HG03469 (cell line): ENCODE measurements around the gene CERS2.
"Not testable (repeated sequence)": the region's sequence is repeated elsewhere in the genome, so short reads cannot be mapped to it uniquely, and the experiment has no call there.

Source experiments
- ATAC-seq: cut with Tn5 transposase; IDR thresholded peaks from one replicate; pipeline ENCODE4 v1.9.1; 2021; ENCODE audit warnings: mild to moderate bottlenecking, moderate library complexity, moderate number of reproducible peaks; ENCODE audit not compliant: unreplicated experiment

CERS2 gene

GRCh38 chr1:150970808-150971582 lies 3.6 kb downstream of the CERS2 start:
- ATAC-seq: no peak

DNA sequence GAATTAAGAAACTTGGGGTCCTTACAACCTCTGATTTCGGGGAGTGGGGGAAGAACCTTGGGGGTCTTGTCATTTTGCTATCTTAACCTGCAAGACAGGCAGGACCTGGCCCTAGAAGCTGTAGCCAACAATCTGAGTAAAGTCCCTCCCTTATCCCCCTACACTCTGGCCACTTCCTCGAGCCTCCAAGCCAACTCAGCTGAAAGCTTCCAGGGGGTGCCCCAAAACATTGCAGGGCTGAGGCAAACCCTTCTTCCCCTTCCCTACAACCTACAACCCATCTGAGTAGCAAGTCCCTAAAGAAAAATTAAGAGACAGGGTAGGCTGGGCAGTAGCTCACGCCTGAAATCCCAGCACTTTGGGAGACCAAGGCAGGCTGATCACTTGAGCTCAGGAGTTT lies 5.0 kb downstream of the CERS2 start:
- no peak for ATAC-seq

DNA sequence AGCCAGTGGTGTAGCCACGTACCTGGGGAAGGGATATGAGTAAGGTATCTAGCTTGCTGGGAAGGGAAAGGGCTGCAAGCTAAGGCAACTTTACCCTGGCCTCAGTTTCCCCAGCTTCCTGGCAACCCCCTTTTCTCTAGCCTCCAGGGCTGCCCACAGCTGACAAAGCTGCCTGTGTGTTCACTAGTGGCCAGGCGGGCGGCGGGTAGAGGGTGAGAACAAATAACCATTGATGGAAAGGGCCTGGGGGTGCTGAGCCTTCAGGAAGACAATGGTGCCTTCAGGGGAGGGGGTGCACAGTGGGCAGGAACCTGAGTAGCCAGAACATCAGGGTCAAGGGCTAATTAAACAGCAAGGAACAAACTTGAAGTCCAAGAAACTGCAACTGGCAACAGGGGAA lies 6.1 kb downstream of the CERS2 start:
- no peak for ATAC-seq

GRCh38 chr1:150967936-150968335 lies 6.7 kb downstream of the CERS2 start:
- no peak for ATAC-seq

DNA sequence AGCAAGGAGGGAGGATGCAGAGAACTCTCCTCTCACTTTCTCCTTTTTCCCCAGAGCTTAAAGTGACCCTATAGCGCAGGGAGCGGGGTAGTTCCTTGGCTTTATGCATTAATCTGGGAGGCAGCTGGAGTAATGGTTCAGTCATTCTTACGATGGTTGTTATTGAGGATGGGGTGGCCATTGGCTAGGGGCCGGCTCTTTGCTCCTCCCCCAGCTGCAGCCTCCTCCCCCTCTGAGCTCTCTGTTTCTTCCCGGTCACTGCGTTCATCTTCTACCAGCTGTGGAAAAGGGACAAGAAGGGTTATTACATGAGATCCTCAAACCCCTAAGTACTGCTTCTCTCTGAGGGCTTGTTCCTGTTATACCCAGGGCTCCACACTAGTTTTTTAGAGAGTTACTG lies 8.6 kb downstream of the CERS2 start:
- ATAC-seq: no peak

- ATAC-seq: no peak
Observed at GRCh38 chr1:150965605-150966004, 9.0 kb downstream of the CERS2 start.

DNA sequence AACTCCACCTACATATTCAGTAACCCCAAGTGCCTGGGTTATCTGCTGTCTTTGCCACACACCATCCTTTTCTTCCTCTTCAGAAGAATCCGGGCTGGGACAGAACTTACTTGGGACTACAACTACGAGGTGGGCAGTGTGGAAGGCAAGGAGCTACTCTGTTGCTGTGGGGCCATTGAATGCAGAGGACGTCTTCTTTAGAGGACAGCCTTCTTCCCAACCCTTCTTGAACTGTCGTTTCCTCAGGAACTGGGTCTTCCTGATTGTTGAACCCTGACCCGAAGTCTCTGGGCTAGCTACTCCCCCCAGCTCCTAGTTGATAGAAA lies 10.5 kb downstream of the CERS2 start:
- no peak for ATAC-seq

DNA sequence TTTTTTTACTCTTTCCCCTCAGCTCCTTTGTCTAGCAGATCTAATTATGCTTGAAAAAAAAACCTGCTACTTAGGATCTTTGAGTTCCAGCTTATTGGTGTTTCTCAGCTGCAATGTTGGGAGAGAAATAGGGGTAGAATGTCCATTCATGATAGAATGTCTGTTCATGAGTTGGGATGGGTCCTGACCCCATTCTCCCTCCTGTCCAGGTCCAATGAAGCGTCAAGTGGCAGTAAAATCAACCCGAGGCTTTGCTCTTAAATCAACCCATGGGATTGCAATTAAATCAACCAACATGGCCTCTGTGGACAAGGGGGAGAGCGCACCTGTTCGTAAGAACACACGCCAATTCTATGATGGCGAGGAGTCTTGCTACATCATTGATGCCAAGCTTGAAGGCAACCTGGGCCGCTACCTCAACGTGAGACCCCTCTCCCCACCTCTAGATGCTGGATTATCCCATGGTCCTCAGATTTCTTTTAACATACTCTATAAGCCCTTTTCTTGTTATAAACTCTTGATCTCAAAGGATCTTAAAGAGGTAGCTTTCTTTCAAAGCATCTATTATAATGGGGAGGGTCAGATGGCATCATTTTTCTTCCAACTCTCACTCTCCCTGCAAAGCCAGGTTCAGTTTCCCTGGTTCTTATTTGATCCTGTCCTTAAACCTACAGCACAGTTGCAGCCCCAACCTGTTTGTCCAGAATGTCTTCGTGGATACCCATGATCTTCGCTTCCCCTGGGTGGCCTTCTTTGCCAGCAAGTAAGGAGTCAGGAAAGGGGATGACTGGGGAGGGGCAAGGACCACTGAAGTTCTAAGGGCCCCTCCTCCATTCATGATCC lies 11.1 kb downstream of the CERS2 start:
- ATAC-seq: no peak

DNA sequence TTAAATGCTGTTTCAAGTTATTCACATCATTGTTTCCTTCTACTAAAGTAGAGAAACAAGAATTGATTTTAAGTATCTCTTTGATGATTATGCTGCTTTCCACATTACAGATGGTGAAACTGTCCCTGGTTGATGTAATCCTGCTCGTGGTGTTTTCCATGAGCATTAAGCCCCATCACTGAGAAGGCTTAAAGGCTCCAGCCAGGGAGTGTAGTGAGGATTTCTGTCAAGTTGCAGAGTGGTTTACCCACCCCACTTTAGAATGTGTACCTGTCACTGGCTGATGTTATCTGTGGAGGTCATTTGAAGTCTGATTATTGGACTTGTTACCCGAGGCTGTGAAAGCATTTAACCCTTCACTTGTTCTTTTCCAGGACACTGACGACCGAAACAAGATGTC lies 12.9 kb downstream of the CERS2 start:
- ATAC-seq: no peak

GRCh38 chr1:150960646-150961045 lies 14.0 kb downstream of the CERS2 start:
- ATAC-seq: no peak

- no peak for ATAC-seq
Observed at GRCh38 chr1:150957666-150958065, 17.0 kb downstream of the CERS2 start.

DNA sequence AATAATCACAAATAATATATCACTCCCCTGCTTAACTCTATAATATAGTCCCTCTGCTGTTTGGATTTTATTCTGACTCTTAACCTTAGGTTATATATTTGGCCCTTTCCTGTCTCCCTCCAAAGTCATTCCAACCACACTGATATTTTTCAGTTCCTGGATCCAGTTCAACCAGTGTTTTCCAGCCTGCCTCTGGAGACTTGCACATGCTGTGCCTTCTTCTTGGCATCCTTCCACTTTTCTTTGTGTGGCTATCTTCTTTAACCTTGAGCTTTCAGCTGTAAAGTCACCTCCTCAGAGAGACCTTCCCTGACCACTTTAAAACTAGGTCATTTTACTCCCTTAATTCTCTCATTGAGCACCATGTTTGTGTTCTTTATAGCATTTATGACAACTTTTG lies 19.4 kb downstream of the CERS2 start:
- no peak for ATAC-seq

- no peak for ATAC-seq
Observed at GRCh38 chr1:150954708-150955107, 19.9 kb downstream of the CERS2 start.

GRCh38 chr1:150944856-150945255 lies 29.8 kb downstream of the CERS2 start:
- no peak for ATAC-seq

GRCh38 chr1:150931773-150932172 lies 42.9 kb downstream of the CERS2 start:
- ATAC-seq: no peak

- not testable (repeated sequence) for ATAC-seq
Observed at GRCh38 chr1:150928775-150929174, 45.9 kb downstream of the CERS2 start.

DNA sequence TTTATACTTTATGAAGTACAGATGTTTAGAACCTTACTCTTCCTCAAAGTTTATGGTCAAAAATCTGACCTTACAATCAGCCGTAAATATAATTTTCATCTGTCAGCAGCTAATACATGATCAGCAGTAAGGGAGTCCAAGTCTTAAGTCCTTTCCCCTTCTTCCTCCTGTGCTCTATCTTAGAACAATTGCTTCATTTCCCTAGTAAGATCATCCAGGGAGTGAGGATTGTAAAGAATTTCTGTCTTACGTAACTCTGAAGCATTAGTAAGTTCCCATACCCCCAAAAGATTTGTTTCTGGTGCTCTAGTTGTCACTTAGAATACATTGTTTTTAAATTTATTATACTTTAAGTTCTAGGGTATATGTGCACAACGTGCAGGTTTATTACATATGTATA lies 46.3 kb downstream of the CERS2 start:
- no peak for ATAC-seq

GRCh38 chr1:150927624-150928023 lies 47.0 kb downstream of the CERS2 start:
- ATAC-seq: no peak

GRCh38 chr1:150926097-150926741 lies 48.4 kb downstream of the CERS2 start, which contains the start of gene SETDB1:
TSS of gene SETDB1 (plus strand) at chr1:150926363. CDS start at chr1:150927715, 1,352 bp downstream.
- ATAC-seq: peak; percentile 73

- no peak for ATAC-seq
Observed at GRCh38 chr1:150925080-150925479, 49.6 kb downstream of the CERS2 start.

- peak; percentile 38 for ATAC-seq
Observed at GRCh38 chr1:150922519-150922975, 52.1 kb downstream of the CERS2 start.

DNA sequence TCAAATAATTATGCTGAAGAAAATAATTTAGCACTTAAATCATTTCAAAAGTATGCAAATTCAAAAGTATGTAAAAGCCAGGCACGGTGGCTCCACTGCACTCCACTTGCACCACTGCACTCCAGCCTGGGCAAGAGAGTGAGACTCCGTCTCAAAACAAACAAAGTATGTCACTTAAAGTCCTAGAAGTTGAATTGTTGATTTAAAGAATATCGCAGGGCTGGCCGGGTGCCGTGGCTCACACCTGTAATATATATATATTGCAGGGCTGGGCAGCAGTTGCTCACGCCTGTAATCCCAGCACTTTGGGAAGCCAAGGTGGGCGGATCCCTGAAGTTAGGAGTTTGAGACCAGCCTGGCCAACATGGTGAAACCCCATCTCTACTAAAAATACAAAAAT lies 57.2 kb downstream of the CERS2 start:
- ATAC-seq: no peak
